ENCODE results near the gene ITFG2. TPM values are rescaled to one million over a fixed set of nuclear protein-coding genes. Genes with fewer than 3 reads are reported as not detected.

The ITFG2 gene
- total RNA-seq (31.9 and 34.5 TPM in 2 replicates), polyA plus RNA-seq (25.0 TPM in 2 replicates), polyA minus RNA-seq (44.5 and 70.5 TPM in 2 replicates), Bru-seq, nascent RNA (percentile 74 among the genes with signal in this experiment), BruChase-seq, experiment 1, labeled RNA remaining after a 6-hour chase (percentile 70 among the genes with signal in this experiment), BruChase-seq, experiment 2, labeled RNA remaining after a 2-hour chase (percentile 68 among the genes with signal in this experiment)
- 20.7 and 23.9 TPM in 2 replicates for polyA plus RNA-seq (2011; cell fraction: cytosol; rRNA removed)
- polyA plus RNA-seq (2011; cell fraction: nucleus; rRNA removed) = 77.7 and 85.8 TPM in 2 replicates
- polyA plus RNA-seq (2012) = 21.2 and 24.5 TPM in 2 replicates
- polyA minus RNA-seq (2011; cell fraction: cytosol; rRNA and poly(A)+ RNA removed) = 17.3 TPM
- 60.8 and 62.2 TPM in 2 replicates for polyA minus RNA-seq (2011; cell fraction: nucleus; rRNA and poly(A)+ RNA removed)
- long read RNA-seq, transcript ITFG2-201 (12 exons, 2,361 nt) = major isoform, 29 of 63 reads
- long read RNA-seq, partial matches to known transcripts = 4 of 63 reads
- long read RNA-seq, other reads (novel, unspliced or antisense) = 27 of 63 reads

- dilution Hi-C loops (cut with MboI; ENCODE audit: extremely low pct_ligation_motif_present, low sequenced_read_pairs) (no loop called here), intact Hi-C loops (cut with micrococcal nuclease) (loop anchor here (1.0 to 2.0 kb wide), 3 partner anchors 16 to 72 kb away; no protein-coding TSS in a partner anchor)
- H3K4me2 ChIP-seq (ENCODE audit: insufficient read depth, low read length) = peak within 1 kb of the TSS; percentile 98
- H3K27ac ChIP-seq (ENCODE audit: insufficient read depth, low read depth, low read length) = peak within 1 kb of the TSS; percentile 52
- ChIA-PET POLR2A (interaction anchor here (0.6 to 1.5 kb wide), 4 partner anchors 8 to 74 kb away, joined by 3 to 4 read pairs (median 3); no protein-coding TSS in a partner anchor), CTCF (interaction anchor here (1.0 to 3.3 kb wide), 11 partner anchors 8 to 229 kb away, joined by 3 to 31 read pairs (median 9); partner anchors contain the start of gene FKBP4)
- peak within 1 kb of the TSS; percentile 58 to 94 (median 71) for H3K4me3 ChIP-seq (replicated peaks in 1 of 3; ENCODE audit: insufficient read depth in 1 of 3, low read depth in 1 of 3, low read length in 3 of 3)
- H3K9me3 ChIP-seq (replicated peaks; ENCODE audit: control insufficient read depth, insufficient read depth, low read length) = no peaks in the 10 kb centered on the region
- H3K79me2 ChIP-seq (ENCODE audit: control insufficient read depth, insufficient read depth, low read length) = peaks cover 12% of the 10 kb centered on the region
- FAIRE-seq = peak; percentile 97
- peaks cover 6% of the 10 kb centered on the region for H3K4me1 ChIP-seq (ENCODE audit: control insufficient read depth, extremely low read depth, insufficient read depth, low read length)
- TF ChIP-seq POLR2AphosphoS5 (IDR thresholded peaks at IDR 0.05; ENCODE audit: insufficient read depth, low read depth, low read length) = peak; percentile 97
- no peak for TF ChIP-seq EZH2 (IDR thresholded peaks at IDR 0.05; ENCODE audit: borderline replicate concordance, low read depth, low read length, severe bottlenecking)
- TF ChIP-seq MAX (IDR thresholded peaks at IDR 0.05; ENCODE audit: insufficient read depth, insufficient read length) = peak; percentile 88
- no peak for TF ChIP-seq CTCF (IDR thresholded peaks at IDR 0.05; ENCODE audit: extremely low read depth in 1 of 2, insufficient read depth in 1 of 2, low read depth in 1 of 2, low read length in 2 of 2)
- peak; percentile 95 for TF ChIP-seq MYC (IDR thresholded peaks at IDR 0.05; ENCODE audit: low read depth, low read length)
- peak; percentile 97 for TF ChIP-seq POLR2A (IDR thresholded peaks at IDR 0.05; ENCODE audit: low read depth, low read length)
- BruUV-seq (replicated peaks) = TSS peak; percentile 72
- no peaks in the 10 kb centered on the region for H3K9me1 ChIP-seq (replicated peaks; ENCODE audit: control insufficient read depth, extremely low read depth, insufficient read depth, low read length)
- H4K20me1 ChIP-seq (replicated peaks; ENCODE audit: control insufficient read depth, extremely low read depth, insufficient read depth, low read length) = no peaks in the 10 kb centered on the region
- peak; percentile 98 for DNase-seq (ENCODE audit: low read depth, low spot score)
- H3K27me3 ChIP-seq (ENCODE audit: control insufficient read depth in 2 of 2, insufficient read depth in 2 of 2, low read length in 2 of 2) = no peaks in the 10 kb centered on the region
- H3K36me3 ChIP-seq (ENCODE audit: control insufficient read depth in 2 of 2, extremely low read depth in 1 of 2, insufficient read depth in 2 of 2, low read length in 2 of 2) = no peaks in the 10 kb centered on the region
- H2AFZ ChIP-seq (ENCODE audit: low read depth, low read length) = peak within 1 kb of the TSS; percentile 51
- H3K9ac ChIP-seq (replicated peaks; ENCODE audit: extremely low read depth, insufficient read depth, low read length) = peak within 1 kb of the TSS; percentile 57
These were observed at the start of gene ITFG2 for GRCh38 chr12:2812290-2813213. Gene ITFG2 (plus strand): TSS chr12:2812668. CDS start chr12:2812761, 93 bp downstream.
